GM23338 (cell line): ENCODE measurements around the gene GPX8. TPM values are rescaled to one million over a fixed set of nuclear protein-coding genes. Genes with fewer than 3 reads are reported as not detected.
A peak's percentile ranks its signal among the peaks of the same experiment; 100 is the strongest.

Experiments used
- ATAC-seq: fragments of 200-7000 bp; cut with Tn5 transposase; 3 replicates; pipeline ENCODE4 v1.9.1; 2020
- DNase-seq: peaks from one replicate; pipeline ENCODE4 v3.0.0-alpha.2; 2015; ENCODE audit warnings: low spot score
- H2AFZ ChIP-seq: fragments of 200-600 bp; sonication (generic); 2 replicates; pipeline ENCODE4 v1.8.0; 2016; ENCODE audit warnings: antibody characterized with exemption, mild to moderate bottlenecking, moderate library complexity
- H3F3A ChIP-seq: fragments of 200-600 bp; sonication (generic); replicated peaks from 2 replicates; pipeline ENCODE4 v1.8.0; 2017; ENCODE audit warnings: antibody characterized with exemption, mixed run types, low read depth
- H3K27ac ChIP-seq: fragments of 200-600 bp; sonication (generic); 2 replicates; pipeline ENCODE4 v1.6.1; 2016; ENCODE audit warnings: low read depth
- H3K27me3 ChIP-seq: fragments of 200-600 bp; sonication (generic); 2 replicates; pipeline ENCODE4 v1.8.0; 2016; ENCODE audit warnings: mild to moderate bottlenecking, mixed run types, moderate library complexity; ENCODE audit not compliant: insufficient read depth
- H3K36me3 ChIP-seq: fragments of 200-600 bp; sonication (generic); 2 replicates; pipeline ENCODE4 v1.8.0; 2016; ENCODE audit warnings: mild to moderate bottlenecking; ENCODE audit not compliant: insufficient read depth
- H3K4me1 ChIP-seq: fragments of 200-600 bp; sonication (generic); 2 replicates; pipeline ENCODE4 v1.8.0; 2016; ENCODE audit warnings: mild to moderate bottlenecking, moderate library complexity; ENCODE audit not compliant: insufficient read depth
- H3K4me2 ChIP-seq: fragments of 200-600 bp; sonication (generic); 2 replicates; pipeline ENCODE4 v1.7.1; 2017; ENCODE audit warnings: mixed run types
- H3K4me3 ChIP-seq: fragments of 200-600 bp; sonication (generic); 2 replicates; pipeline ENCODE4 v1.6.1; 2016; ENCODE audit warnings: mixed run types
- H3K79me2 ChIP-seq: fragments of 200-600 bp; sonication (generic); replicated peaks from 2 replicates; pipeline ENCODE4 v1.8.0; 2017; ENCODE audit warnings: mild to moderate bottlenecking; ENCODE audit not compliant: insufficient read depth
- H3K9me2 ChIP-seq: fragments of 200-600 bp; sonication (generic); 2 replicates; pipeline ENCODE4 v1.8.0; 2017; ENCODE audit not compliant: insufficient read depth
- H4K20me1 ChIP-seq: fragments of 200-600 bp; sonication (generic); replicated peaks from 2 replicates; pipeline ENCODE4 v1.8.0; 2017; ENCODE audit warnings: mild to moderate bottlenecking; ENCODE audit not compliant: insufficient read depth
- H3K27ac Mint-ChIP-seq: 2 replicates; pipeline ENCODE4 v1.8.0; 2020; ENCODE audit warnings: inconsistent platforms, mild to moderate bottlenecking, moderate library complexity, mixed read lengths
- H3K27me3 Mint-ChIP-seq: 3 replicates; pipeline ENCODE4 v1.8.0; 2022; ENCODE audit warnings: low read depth, mild to moderate bottlenecking, moderate library complexity, mixed read lengths, inconsistent platforms; ENCODE audit not compliant: insufficient read depth, poor library complexity
- H3K36me3 Mint-ChIP-seq: 3 replicates; pipeline ENCODE4 v1.8.0; 2021; ENCODE audit warnings: low read depth, mild to moderate bottlenecking, inconsistent platforms, moderate library complexity, mixed read lengths
- H3K4me1 Mint-ChIP-seq: 3 replicates; pipeline ENCODE4 v1.8.0; 2020; ENCODE audit warnings: mild to moderate bottlenecking, inconsistent platforms, mixed read lengths
- H3K4me3 Mint-ChIP-seq: 3 replicates; pipeline ENCODE4 v1.8.0; 2021; ENCODE audit warnings: moderate library complexity, mild to moderate bottlenecking, inconsistent platforms, mixed read lengths
- H3K9me3 Mint-ChIP-seq: 3 replicates; pipeline ENCODE4 v1.8.0; 2020; ENCODE audit warnings: moderate library complexity, mild to moderate bottlenecking, inconsistent platforms, mixed read lengths
- CTCF ChIP-seq, 2 experiments: fragments of 200-600 bp in 1 of 2; sonication (generic) in 1 of 2; conservative IDR thresholded peaks; 2 replicates each; pipeline versions ENCODE4 v1.5.1 to v1.6.1; 2016 to 2017; ENCODE audit warnings: antibody characterized with exemption in 2 of 2, low read depth in 2 of 2, mild to moderate bottlenecking in 2 of 2, moderate library complexity in 1 of 2
- EZH2 ChIP-seq: fragments of 200-600 bp; sonication (generic); IDR thresholded peaks from one replicate; pipeline ENCODE4 v1.8.0; 2017; ENCODE audit warnings: antibody characterized with exemption, mild to moderate bottlenecking, low read depth; ENCODE audit not compliant: unreplicated experiment
- EZH2phosphoT487 ChIP-seq: fragments of 200-600 bp; sonication (generic); IDR thresholded peaks from one replicate; pipeline ENCODE4 v1.8.1; 2018; ENCODE audit warnings: antibody characterized with exemption; ENCODE audit not compliant: unreplicated experiment
- JUNB ChIP-seq: IDR thresholded peaks from one replicate; pipeline ENCODE4 v1.6.1; 2016; ENCODE audit warnings: antibody characterized with exemption; ENCODE audit not compliant: unreplicated experiment
- NANOG ChIP-seq: IDR thresholded peaks from 2 replicates; pipeline ENCODE4 v1.6.1; 2016; ENCODE audit warnings: antibody characterized with exemption, borderline replicate concordance
- STAT1 ChIP-seq: IDR thresholded peaks from one replicate; pipeline ENCODE4 v1.6.1; 2016; ENCODE audit warnings: antibody characterized with exemption; ENCODE audit not compliant: unreplicated experiment
- ZNF114 ChIP-seq: fragments of 250-450 bp; sonication (Bioruptor Pico); IDR thresholded peaks from 2 replicates; pipeline ENCODE4 v1.5.0; 2020; ENCODE audit warnings: mild to moderate bottlenecking, moderate library complexity
- ZNF331 ChIP-seq: fragments of 250-450 bp; sonication (Bioruptor Pico); IDR thresholded peaks from 2 replicates; pipeline ENCODE4 v1.5.0; 2020; ENCODE audit warnings: low read depth, mild to moderate bottlenecking, moderate library complexity
- polyA plus RNA-seq: library from polyadenylated mRNA; unstranded; fragments of >200 nt; fragmentation: Nextera tagmentation; extraction: Ambion mirVana; gene quantifications from 2 replicates; pipeline ENCODE4 v1.2.1, GENCODE V29; 2016
- total RNA-seq: library from RNA; depleted of rRNA; stranded (reverse); fragments of >200 nt; shearing (Covaris generic); gene quantifications from 2 replicates; pipeline ENCODE4 v1.2.3, GENCODE V29; 2014
- TF ChIP-seq, protein P1 (sequence below): fragments of 250-450 bp; sonication (Bioruptor Pico); IDR thresholded peaks from 2 replicates; pipeline ENCODE4 v1.5.0; 2020; ENCODE audit warnings: mild to moderate bottlenecking, moderate library complexity
- TF ChIP-seq, protein P2 (sequence below): IDR thresholded peaks from one replicate; pipeline ENCODE4 v1.6.1; 2018; ENCODE audit warnings: antibody characterized with exemption; ENCODE audit not compliant: unreplicated experiment

GPX8 gene
- total and polyA plus RNA-seq, 2 experiments from 2014 or later, result 64.4 to 66.1 TPM

GRCh38 chr5:55141945-55142690 is 17.9 kb upstream of the GPX8 start:
- Mint-ChIP-seq H3K4me3 (no peak overlapping the region), H3K27me3 (peaks cover 4% of the 10 kb centered on the region), H3K9me3 (no peaks in the 10 kb centered on the region), H3K4me1 (peaks cover 4% of the 10 kb centered on the region; the same call in 2 of the 3 replicates), H3K36me3 (no peaks in the 10 kb centered on the region), H3K27ac (no peak overlapping the region)
- Histone ChIP-seq H3F3A (no peaks in the 10 kb centered on the region), H3K27me3 (no peaks in the 10 kb centered on the region), H3K36me3 (no peaks in the 10 kb centered on the region), H3K27ac (no peak overlapping the region), H3K4me2 (no peak overlapping the region), H3K79me2 (no peaks in the 10 kb centered on the region), H3K4me1 (no peaks in the 10 kb centered on the region), H3K4me3 (no peak overlapping the region), H2AFZ (no peak overlapping the region), H4K20me1 (no peaks in the 10 kb centered on the region), H3K9me2 (no peaks in the 10 kb centered on the region)
- ATAC-seq, result no peak
- no peak for DNase-seq
- TF ChIP-seq CTCF (conservative IDR thresholded peaks at IDR 0.05; ENCODE audit: low read depth in 2 of 2), result peak in 1 of 2 experiments; percentile 25; a peak in 1 of 4 replicates
- no peak for TF ChIP-seq ZNF331 (CRISPR knock-in tag)

- no peaks in the 10 kb centered on the region for H3K27me3 ChIP-seq
- no peak for DNase-seq
- Mint-ChIP-seq H3K4me1 (peaks cover 4% of the 10 kb centered on the region; the same call in 2 of the 3 replicates), H3K27ac (peak overlapping the region; percentile 20; the same call in 1 of the 2 replicates), H3K4me3 (no peak overlapping the region), H3K9me3 (no peaks in the 10 kb centered on the region), H3K27me3 (peaks cover 6% of the 10 kb centered on the region), H3K36me3 (no peaks in the 10 kb centered on the region)
- no peak overlapping the region for H3K4me3 ChIP-seq
- no peak overlapping the region for H2AFZ ChIP-seq
- H3K4me1 ChIP-seq, result no peaks in the 10 kb centered on the region
- H3K27ac ChIP-seq, result no peak overlapping the region
- H3K79me2 ChIP-seq, result no peaks in the 10 kb centered on the region
- H3K4me2 ChIP-seq, result no peak overlapping the region
- no peaks in the 10 kb centered on the region for H3K9me2 ChIP-seq
- no peaks in the 10 kb centered on the region for H3K36me3 ChIP-seq
- H3F3A ChIP-seq, result no peaks in the 10 kb centered on the region
- no peak for ATAC-seq
- H4K20me1 ChIP-seq, result no peaks in the 10 kb centered on the region
- no peak for TF ChIP-seq JUNB
- TF ChIP-seq NANOG, result no peak
- TF ChIP-seq ZNF331 (CRISPR knock-in tag), result no peak
- TF ChIP-seq STAT1, result no peak
- TF ChIP-seq, protein P1, sequence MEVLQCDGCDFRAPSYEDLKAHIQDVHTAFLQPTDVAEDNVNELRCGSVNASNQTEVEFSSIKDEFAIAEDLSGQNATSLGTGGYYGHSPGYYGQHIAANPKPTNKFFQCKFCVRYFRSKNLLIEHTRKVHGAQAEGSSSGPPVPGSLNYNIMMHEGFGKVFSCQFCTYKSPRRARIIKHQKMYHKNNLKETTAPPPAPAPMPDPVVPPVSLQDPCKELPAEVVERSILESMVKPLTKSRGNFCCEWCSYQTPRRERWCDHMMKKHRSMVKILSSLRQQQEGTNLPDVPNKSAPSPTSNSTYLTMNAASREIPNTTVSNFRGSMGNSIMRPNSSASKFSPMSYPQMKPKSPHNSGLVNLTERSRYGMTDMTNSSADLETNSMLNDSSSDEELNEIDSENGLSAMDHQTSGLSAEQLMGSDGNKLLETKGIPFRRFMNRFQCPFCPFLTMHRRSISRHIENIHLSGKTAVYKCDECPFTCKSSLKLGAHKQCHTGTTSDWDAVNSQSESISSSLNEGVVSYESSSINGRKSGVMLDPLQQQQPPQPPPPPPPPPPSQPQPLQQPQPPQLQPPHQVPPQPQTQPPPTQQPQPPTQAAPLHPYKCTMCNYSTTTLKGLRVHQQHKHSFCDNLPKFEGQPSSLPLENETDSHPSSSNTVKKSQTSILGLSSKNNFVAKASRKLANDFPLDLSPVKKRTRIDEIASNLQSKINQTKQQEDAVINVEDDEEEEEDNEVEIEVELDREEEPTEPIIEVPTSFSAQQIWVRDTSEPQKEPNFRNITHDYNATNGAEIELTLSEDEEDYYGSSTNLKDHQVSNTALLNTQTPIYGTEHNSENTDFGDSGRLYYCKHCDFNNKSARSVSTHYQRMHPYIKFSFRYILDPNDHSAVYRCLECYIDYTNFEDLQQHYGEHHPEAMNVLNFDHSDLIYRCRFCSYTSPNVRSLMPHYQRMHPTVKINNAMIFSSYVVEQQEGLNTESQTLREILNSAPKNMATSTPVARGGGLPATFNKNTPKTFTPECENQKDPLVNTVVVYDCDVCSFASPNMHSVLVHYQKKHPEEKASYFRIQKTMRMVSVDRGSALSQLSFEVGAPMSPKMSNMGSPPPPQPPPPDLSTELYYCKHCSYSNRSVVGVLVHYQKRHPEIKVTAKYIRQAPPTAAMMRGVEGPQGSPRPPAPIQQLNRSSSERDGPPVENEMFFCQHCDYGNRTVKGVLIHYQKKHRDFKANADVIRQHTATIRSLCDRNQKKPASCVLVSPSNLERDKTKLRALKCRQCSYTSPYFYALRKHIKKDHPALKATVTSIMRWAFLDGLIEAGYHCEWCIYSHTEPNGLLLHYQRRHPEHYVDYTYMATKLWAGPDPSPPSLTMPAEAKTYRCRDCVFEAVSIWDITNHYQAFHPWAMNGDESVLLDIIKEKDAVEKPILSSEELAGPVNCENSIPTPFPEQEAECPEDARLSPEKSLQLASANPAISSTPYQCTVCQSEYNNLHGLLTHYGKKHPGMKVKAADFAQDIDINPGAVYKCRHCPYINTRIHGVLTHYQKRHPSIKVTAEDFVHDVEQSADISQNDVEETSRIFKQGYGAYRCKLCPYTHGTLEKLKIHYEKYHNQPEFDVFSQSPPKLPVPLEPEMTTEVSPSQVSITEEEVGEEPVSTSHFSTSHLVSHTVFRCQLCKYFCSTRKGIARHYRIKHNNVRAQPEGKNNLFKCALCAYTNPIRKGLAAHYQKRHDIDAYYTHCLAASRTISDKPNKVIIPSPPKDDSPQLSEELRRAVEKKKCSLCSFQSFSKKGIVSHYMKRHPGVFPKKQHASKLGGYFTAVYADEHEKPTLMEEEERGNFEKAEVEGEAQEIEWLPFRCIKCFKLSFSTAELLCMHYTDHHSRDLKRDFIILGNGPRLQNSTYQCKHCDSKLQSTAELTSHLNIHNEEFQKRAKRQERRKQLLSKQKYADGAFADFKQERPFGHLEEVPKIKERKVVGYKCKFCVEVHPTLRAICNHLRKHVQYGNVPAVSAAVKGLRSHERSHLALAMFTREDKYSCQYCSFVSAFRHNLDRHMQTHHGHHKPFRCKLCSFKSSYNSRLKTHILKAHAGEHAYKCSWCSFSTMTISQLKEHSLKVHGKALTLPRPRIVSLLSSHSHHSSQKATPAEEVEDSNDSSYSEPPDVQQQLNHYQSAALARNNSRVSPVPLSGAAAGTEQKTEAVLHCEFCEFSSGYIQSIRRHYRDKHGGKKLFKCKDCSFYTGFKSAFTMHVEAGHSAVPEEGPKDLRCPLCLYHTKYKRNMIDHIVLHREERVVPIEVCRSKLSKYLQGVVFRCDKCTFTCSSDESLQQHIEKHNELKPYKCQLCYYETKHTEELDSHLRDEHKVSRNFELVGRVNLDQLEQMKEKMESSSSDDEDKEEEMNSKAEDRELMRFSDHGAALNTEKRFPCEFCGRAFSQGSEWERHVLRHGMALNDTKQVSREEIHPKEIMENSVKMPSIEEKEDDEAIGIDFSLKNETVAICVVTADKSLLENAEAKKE (CRISPR knock-in tag), result no peak
- no peak for TF ChIP-seq ZNF114 (CRISPR knock-in tag)
- no peak for TF ChIP-seq EZH2phosphoT487
- TF ChIP-seq, protein P2, sequence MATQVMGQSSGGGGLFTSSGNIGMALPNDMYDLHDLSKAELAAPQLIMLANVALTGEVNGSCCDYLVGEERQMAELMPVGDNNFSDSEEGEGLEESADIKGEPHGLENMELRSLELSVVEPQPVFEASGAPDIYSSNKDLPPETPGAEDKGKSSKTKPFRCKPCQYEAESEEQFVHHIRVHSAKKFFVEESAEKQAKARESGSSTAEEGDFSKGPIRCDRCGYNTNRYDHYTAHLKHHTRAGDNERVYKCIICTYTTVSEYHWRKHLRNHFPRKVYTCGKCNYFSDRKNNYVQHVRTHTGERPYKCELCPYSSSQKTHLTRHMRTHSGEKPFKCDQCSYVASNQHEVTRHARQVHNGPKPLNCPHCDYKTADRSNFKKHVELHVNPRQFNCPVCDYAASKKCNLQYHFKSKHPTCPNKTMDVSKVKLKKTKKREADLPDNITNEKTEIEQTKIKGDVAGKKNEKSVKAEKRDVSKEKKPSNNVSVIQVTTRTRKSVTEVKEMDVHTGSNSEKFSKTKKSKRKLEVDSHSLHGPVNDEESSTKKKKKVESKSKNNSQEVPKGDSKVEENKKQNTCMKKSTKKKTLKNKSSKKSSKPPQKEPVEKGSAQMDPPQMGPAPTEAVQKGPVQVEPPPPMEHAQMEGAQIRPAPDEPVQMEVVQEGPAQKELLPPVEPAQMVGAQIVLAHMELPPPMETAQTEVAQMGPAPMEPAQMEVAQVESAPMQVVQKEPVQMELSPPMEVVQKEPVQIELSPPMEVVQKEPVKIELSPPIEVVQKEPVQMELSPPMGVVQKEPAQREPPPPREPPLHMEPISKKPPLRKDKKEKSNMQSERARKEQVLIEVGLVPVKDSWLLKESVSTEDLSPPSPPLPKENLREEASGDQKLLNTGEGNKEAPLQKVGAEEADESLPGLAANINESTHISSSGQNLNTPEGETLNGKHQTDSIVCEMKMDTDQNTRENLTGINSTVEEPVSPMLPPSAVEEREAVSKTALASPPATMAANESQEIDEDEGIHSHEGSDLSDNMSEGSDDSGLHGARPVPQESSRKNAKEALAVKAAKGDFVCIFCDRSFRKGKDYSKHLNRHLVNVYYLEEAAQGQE, result no peak
- TF ChIP-seq EZH2, result no peak
These were observed 16.3 kb upstream of the GPX8 start for GRCh38 chr5:55143624-55144023.
